Right atrium auricular region (tissue), 2 donors: Measurements from ENCODE around the gene SUCLG2. TPM values are rescaled to one million over a fixed set of nuclear protein-coding genes. Genes with fewer than 3 reads are reported as not detected.
"Not testable (repeated sequence)": the region's sequence is repeated elsewhere in the genome, so short reads cannot be mapped to it uniquely, and the experiment has no call there.

Experiments
- DNase-seq: peaks from one replicate; pipeline ENCODE4 v3.0.0-alpha.2; 2019; ENCODE audit warnings: low spot score
- H3K27ac ChIP-seq, 2 donors: fragments of 200-600 bp; sonication (generic); 1 replicate in 1 of 2; 2 replicates in 1 of 2; pipeline ENCODE4 v1.5.1; 2016 to 2019
- H3K27me3 ChIP-seq, 2 donors: fragments of 200-600 bp; sonication (generic); one replicate each; pipeline versions ENCODE4 v1.5.1 to v1.6.0; 2017 to 2019
- H3K36me3 ChIP-seq: fragments of 200-600 bp; sonication (generic); one replicate; pipeline ENCODE4 v1.5.1; 2016
- H3K4me1 ChIP-seq, 2 donors: fragments of 200-600 bp; sonication (generic); one replicate each; pipeline versions ENCODE4 v1.5.1 to v1.6.0; 2017 to 2019
- H3K4me3 ChIP-seq, 2 donors: fragments of 200-600 bp; sonication (generic); 1 replicate in 1 of 2; 2 replicates in 1 of 2; pipeline ENCODE4 v1.5.1; 2017 to 2019; ENCODE audit warnings: mild to moderate bottlenecking in 1 of 2, moderate library complexity in 1 of 2
- H3K9me3 ChIP-seq, 2 donors: fragments of 200-600 bp; sonication (generic); one replicate each; pipeline ENCODE4 v1.5.1; 2019
- total RNA-seq, 2 donors: library from RNA; depleted of rRNA; stranded (reverse); fragments of >200 nt; gene quantifications; one replicate each; pipeline ENCODE4 v1.1.0, GENCODE V29; 2016
- TF ChIP-seq, protein P1 (sequence below), 2 donors: fragments of 200-600 bp; sonication (generic); IDR thresholded peaks; one replicate each; pipeline ENCODE4 v1.5.1; 2019; ENCODE audit warnings: antibody characterized with exemption in 2 of 2

Gene SUCLG2
- total RNA-seq, 2 donors from 2014 or later, result 39.0 to 81.5 TPM

DNA sequence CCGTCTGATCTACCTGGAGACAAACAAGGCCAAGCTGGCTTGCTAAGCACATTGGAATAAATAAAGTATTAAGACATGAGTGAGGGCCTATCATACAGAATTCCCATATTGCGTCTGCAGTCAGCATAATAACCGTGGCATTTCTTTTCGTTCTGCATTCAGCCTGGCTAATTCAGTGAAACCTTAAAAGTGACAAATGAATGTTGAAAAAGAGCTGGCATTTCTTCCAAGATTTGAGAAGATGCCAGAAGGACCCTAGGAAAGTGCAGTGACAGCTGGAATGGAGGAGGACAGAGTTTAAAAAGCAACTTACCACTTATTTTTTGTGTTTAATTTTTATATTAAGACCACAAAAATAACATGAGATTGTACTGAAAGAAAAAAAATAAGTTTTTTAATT, 67.1 kb downstream of the SUCLG2 start:
- DNase-seq, result no peak
- Histone ChIP-seq H3K9me3 (no peaks in the 10 kb centered on the region), H3K4me1 (peaks cover 0 to 11% of the 10 kb centered on the region in 2 donors), H3K36me3 (no peaks in the 10 kb centered on the region), H3K27ac (no peak overlapping the region), H3K27me3 (no peaks in the 10 kb centered on the region), H3K4me3 (no peak overlapping the region)
- TF ChIP-seq, protein P1, sequence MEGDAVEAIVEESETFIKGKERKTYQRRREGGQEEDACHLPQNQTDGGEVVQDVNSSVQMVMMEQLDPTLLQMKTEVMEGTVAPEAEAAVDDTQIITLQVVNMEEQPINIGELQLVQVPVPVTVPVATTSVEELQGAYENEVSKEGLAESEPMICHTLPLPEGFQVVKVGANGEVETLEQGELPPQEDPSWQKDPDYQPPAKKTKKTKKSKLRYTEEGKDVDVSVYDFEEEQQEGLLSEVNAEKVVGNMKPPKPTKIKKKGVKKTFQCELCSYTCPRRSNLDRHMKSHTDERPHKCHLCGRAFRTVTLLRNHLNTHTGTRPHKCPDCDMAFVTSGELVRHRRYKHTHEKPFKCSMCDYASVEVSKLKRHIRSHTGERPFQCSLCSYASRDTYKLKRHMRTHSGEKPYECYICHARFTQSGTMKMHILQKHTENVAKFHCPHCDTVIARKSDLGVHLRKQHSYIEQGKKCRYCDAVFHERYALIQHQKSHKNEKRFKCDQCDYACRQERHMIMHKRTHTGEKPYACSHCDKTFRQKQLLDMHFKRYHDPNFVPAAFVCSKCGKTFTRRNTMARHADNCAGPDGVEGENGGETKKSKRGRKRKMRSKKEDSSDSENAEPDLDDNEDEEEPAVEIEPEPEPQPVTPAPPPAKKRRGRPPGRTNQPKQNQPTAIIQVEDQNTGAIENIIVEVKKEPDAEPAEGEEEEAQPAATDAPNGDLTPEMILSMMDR (IDR thresholded peaks at IDR 0.05), result no peak

DNA sequence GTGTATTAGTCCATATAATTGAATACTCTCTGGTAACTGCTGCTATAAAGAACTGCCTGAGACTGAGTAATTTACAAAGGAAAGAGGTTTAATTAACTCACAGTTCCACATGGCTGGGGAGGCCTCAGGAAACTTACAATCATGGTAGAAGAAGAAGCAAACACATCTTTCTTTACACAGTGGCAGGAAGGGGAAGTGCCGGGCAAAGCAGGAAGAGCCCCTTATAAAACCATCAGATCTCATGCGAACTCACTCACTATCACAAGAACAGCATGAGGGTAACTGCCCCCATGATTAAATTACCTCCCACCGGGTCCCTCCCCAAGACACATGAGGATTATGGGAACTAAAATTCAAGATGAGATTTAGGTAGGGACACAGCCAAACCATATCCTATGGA, 69.8 kb downstream of the SUCLG2 start:
- not testable (repeated sequence) for H3K4me3 ChIP-seq, H3K9me3 ChIP-seq, DNase-seq, H3K27me3 ChIP-seq, H3K36me3 ChIP-seq, H3K27ac ChIP-seq
- peaks cover 0 to 11% of the 10 kb centered on the region in 2 donors for H3K4me1 ChIP-seq

DNA sequence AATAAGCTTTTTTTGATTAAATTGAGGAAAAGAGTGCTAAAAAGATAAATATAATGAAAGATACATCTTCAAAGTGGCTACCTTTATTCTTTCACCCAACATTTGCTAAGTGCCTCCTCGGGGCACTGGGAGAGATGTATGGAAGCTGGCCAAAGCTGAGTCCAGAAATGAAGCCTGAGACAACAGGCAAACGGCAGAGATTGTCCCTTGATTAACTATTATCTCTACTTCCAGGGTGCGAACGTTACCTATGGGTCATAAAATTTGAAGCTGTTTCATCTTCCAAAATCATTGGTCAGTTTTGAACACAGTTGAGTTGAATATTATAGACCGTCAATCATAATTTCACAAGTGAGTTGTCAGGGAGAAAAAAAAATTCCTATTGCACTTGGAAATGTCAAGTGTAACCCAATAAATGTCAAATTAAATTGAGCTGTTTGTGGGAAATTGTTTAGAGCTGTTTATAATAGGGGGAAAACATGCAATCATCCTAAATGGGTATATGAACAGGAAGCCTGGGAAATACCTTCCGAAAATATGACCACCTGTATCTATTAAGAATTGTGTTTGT, 73.9 kb downstream of the SUCLG2 start:
- Histone ChIP-seq H3K4me3 (no peak overlapping the region), H3K36me3 (no peaks in the 10 kb centered on the region), H3K27ac (no peak overlapping the region), H3K4me1 (no peaks in the 10 kb centered on the region), H3K9me3 (no peaks in the 10 kb centered on the region), H3K27me3 (no peaks in the 10 kb centered on the region)
- no peak for DNase-seq
- TF ChIP-seq, protein P1 (IDR thresholded peaks at IDR 0.05), result no peak

DNA sequence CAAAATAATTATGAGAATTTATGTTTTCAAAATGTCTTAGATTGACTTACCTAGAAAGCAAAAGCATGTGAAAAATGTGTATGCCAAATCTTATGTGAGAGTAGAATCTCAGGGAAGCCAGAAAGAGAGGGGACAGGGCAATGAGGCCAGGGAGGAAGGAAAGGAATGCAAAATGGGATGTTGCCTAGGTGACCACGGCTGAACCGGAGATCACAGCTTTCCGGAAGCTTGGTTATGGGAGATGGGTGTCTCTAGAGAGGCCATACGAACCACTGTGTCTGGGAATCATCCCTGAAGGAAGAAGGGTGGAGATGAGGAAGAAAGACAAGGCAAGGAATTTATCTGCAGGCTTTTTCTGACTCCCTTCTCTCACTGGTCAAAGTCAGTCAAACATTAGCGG, 76.0 kb downstream of the SUCLG2 start:
- Histone ChIP-seq H3K4me3 (no peak overlapping the region), H3K36me3 (no peaks in the 10 kb centered on the region), H3K27ac (no peak overlapping the region), H3K9me3 (no peaks in the 10 kb centered on the region), H3K4me1 (no peaks in the 10 kb centered on the region), H3K27me3 (no peaks in the 10 kb centered on the region)
- no peak for DNase-seq
- TF ChIP-seq, protein P1 (IDR thresholded peaks at IDR 0.05), result no peak

DNA sequence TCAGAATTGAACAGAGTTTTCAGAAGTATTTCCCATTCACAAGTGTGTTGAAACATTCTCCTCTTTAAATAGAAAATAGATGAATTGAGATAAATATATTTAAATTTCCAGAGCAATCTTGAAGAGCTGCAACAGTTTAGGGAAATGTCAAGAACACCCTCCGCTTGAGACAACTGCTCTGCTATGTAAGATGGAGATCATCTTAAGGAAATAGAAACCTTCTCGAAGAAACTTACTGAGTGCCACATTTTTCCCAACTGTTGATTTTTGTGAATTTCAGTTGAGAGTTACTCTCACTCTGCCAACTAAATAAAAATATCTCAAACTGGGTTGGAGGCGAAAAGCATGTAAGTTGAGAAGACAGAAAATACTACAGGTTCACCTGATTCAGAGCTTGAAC, 78.0 kb downstream of the SUCLG2 start:
- TF ChIP-seq, protein P1 (IDR thresholded peaks at IDR 0.05), result no peak
- no peaks in the 10 kb centered on the region for H3K4me1 ChIP-seq
- no peaks in the 10 kb centered on the region for H3K9me3 ChIP-seq
- H3K27ac ChIP-seq, result no peak overlapping the region
- no peaks in the 10 kb centered on the region for H3K27me3 ChIP-seq
- no peak overlapping the region for H3K4me3 ChIP-seq
- no peaks in the 10 kb centered on the region for H3K36me3 ChIP-seq
- no peak for DNase-seq

DNA sequence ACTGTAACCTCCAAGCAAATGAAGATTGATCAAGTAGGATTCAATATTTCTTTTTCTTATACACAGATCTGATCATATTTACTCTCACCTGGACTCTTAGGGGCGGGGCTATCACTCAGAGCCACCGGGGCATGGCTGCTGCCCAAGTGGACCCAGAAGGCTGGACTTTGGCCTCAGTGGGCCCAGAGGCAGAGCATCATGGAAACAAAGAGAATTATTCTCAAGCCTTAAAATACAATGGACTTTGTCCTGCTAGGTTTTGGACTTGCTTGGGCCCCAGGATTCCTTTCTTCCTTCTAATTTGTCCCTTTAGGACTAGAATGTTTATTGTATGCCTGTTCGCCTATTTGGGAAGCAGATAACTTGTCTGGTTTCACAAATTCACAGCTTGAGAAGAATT, 85.1 kb downstream of the SUCLG2 start:
- no peaks in the 10 kb centered on the region for H3K4me1 ChIP-seq
- TF ChIP-seq, protein P1 (IDR thresholded peaks at IDR 0.05), result no peak
- DNase-seq, result no peak
- H3K36me3 ChIP-seq, result no peaks in the 10 kb centered on the region
- no peaks in the 10 kb centered on the region for H3K27me3 ChIP-seq
- no peaks in the 10 kb centered on the region for H3K9me3 ChIP-seq
- H3K4me3 ChIP-seq, result no peak overlapping the region
- H3K27ac ChIP-seq, result no peak overlapping the region
